ENCODE measurements around the gene XXYLT1.

Gene XXYLT1

GRCh38 chr3:195036574-195036973, 234.4 kb downstream of the XXYLT1 start:
- DNase-seq: no peak

- no peak for DNase-seq
Measured at GRCh38 chr3:195036203-195036505, 234.8 kb downstream of the XXYLT1 start.

GRCh38 chr3:195035345-195036202, 235.4 kb downstream of the XXYLT1 start:
- no peak for DNase-seq

- DNase-seq: no peak
Measured at GRCh38 chr3:195034541-195034940, 236.4 kb downstream of the XXYLT1 start.

DNA sequence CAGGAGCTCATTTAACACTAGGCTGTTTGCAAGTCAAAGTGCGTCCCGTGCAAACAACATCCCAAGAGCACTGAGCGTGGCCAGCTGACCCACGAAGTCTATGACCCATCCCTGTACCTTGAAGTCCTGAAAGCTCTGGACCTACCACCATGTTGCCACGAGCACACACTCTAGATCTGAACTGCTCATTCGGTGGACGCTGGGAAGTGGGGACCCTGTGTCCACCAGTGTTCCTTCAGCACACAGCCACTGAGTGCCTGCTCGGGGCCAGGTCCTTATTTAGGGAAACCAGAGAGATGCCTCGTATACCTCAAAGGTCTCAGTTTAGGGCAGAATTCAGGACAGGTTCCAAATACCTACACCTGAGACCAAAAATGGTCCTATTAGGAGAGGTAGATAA, 236.9 kb downstream of the XXYLT1 start:
- DNase-seq: no peak

- DNase-seq: no peak
Measured at GRCh38 chr3:195033531-195034091, 237.3 kb downstream of the XXYLT1 start.

DNA sequence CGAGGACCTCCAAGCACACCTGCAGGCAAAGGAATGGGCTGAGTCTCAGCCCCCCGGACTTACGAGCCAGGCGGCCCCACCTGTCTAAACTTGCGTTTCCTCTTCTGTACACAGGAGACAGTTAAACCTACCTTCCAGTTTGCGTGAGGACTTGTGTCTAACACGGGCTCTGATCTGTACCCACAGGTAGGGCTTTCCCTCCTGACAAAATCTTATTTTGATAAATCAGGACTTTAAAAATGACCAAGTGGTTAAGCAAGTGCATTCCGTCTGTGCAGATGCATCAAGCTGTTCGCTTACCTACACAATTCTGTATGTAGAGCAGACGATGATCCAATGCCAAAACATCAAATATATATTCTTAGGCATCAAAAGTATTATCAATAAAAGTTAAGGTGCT, 238.0 kb downstream of the XXYLT1 start:
- DNase-seq: no peak

DNA sequence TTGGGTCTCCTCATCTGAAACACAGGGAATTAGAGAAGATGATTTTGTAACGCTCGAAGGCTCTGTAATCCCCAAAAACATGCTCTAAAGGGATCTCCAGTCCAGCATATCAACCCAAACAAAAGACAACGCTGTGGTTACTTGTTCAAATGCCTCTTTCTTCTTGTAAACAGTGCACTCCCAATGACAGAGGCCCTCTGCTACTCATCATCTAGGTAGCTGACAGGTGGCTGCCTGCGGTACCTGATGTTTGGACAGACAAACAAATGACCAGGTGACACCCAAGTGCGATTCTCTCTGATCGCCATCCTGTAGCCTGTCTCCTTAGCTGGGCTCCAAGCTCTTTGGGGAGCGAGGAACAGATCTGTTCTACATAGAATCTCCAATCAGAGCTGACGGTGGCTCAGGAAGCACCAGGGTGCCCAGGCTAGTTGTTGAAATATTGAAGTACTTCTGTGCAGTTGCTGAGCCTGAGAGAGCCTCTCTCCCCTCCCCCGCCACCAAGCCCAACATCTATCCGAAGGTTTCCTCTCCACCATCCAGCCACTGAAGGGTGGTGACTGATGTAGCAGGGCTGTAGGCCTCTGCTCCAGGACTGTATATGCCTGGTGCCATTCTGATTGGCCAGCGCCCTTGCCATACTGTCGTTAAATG, 238.7 kb downstream of the XXYLT1 start:
- DNase-seq: no peak

DNA sequence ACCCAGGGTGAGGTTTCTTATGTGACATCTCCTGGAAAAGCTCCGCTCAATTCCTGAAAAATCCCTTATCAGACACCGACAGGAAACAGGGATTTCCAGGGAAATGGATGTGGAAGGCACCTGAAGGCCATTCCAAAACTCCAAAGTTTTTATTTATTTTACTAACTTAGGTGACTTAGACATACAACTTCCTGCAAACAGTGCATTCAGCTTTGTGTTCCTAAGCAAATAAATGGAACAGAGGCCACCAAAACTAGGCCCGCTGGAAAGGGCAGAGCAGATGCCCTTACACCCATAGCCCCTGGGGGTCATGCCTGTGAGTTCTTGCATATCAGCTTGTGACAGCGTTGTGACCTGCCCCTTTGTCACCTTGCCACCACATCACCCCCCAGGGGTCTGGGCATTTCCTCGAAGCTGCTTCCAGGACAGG, 239.4 kb downstream of the XXYLT1 start:
- DNase-seq: no peak

DNA sequence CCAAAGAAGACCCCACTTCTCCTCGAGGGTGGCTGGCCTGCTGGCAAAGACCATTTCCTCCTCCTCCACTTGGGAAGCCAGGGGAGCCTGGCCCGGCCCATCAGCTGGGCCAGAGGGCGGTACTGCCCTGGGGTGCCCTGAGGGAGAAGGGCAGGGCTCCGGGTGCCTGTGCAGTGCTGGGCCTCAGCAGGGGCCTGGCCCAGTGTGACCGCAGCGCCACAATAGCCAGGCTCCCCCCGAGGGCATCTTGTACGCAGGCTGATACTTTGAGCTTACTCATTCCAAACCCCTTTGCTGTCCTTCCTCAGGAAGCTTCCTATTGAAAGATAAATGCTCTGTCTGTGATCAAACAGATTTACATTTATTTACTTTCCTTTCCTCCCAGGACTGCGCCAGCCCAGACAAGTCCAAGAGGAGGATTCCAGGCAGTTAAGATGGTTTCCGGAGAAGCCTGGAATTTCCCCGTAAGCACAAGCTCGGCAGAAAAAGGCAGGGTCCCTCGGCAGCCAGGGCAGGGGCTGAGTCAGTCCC, 240.1 kb downstream of the XXYLT1 start:
- no peak for DNase-seq

DNA sequence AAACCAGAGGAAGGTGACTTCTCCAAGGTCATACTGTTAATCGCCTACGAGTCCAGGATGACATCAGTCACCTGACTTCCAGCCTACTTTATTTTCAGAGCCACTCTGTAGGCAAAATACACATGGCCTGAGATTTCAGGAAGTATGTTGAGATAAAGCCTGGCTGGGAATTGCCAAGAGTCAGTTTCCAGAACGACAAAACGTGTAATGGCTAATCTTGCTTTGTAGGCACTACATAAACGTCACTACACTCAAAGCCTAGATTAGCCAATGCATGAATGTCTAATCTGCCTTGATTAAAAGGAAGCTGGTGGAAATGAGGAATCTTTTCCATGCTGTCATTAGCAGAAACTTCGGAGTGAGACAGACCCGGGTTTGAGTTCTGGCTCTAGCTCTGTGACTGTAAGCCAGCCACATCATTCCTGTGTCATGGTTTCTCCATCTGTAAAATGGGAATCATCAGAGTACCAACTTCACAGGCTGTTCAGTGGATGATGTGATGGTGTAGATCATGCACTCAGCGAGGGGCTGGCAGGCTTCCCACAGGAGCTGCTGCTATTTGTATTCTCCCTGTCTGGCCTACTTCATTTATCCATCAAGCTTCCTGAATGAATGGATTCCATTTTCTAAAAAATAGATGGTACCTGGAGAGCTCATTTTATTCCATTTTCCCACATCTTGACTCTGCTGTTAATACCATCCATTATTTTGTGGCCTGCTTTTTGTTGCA, 241.9 kb downstream of the XXYLT1 start:
- no peak for DNase-seq

GRCh38 chr3:195025884-195026200, 245.1 kb downstream of the XXYLT1 start:
- DNase-seq: no peak

DNA sequence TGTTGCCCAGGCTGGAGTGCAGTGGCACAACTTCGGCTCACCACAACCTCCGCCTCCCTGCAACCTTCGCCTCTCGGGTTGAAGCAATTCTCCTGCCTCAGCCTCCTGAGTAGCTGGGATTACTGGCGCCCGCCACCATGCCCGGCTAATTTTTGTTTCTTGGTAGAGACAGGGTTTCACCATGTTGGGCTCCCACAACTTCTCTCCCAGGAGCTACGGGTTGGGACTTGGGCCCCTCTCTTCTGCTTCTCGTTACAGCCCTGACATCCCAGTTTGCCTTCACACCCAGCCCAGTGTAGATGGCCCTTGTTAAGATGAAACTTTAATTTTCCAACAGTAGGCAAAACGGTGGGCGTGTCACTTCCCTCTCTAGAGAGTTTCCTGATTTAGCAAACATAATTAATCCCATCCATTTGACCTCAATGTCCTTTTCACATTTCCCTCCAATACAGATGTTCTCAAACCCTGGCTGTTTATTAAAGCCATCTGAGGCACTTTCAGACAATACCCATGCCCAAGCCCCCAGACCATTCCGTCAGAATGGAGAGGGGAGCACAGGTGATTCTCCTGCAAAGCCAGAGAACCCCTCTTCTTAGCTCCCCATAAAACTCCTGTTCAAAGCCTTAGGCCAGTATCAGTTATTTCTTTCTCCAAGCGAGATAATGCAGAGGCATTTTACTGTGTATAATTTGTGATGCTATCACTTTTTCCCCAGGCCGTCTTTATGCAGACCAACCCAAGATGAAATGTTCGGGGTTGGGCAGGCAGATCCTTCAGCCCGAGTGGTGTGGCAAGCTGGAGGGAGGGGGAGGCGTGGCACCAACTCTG, 245.7 kb downstream of the XXYLT1 start:
- DNase-seq: no peak

- no peak for DNase-seq
Measured at GRCh38 chr3:195023989-195024388, 247.0 kb downstream of the XXYLT1 start.

DNA sequence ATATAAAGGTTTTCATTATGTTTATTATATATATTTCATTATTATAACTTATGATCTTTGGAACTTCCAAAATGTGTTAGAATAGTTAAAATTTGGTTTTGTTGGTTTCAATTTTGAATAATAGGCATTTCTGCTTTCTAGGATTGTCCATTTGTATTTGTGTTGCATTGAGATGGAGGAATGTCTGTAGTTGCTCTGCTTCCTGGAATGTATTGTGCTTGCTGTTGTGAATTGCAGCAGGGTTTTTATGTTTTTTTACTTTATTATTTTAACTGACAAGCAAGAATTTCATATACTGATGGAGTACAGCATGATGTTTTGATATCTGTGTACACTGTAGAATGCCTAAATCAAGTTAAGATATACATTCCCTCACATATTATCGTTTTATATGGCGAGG, 247.4 kb downstream of the XXYLT1 start:
- no peak for DNase-seq

DNA sequence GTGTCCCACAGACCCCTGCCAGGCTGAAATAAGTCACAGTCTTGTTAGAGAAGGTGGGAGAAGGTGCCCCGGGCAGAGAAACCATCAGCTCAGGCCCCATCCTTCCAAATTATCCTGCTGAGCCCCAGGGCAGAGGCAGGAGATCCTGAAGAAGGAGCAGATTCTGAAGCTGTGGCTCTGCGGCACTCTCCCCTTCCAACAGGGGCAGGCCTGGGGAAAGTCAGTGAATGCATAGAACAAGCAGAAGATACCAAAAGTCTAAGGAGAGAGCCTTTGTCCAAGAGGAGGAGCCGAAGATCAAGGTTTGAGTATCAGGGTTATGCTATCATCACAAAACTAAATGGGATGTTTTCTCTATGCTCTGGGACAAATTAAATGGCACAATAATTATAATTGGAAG, 249.3 kb downstream of the XXYLT1 start:
- no peak for DNase-seq

- DNase-seq: no peak
Measured at GRCh38 chr3:195020921-195021320, 250.0 kb downstream of the XXYLT1 start.

DNA sequence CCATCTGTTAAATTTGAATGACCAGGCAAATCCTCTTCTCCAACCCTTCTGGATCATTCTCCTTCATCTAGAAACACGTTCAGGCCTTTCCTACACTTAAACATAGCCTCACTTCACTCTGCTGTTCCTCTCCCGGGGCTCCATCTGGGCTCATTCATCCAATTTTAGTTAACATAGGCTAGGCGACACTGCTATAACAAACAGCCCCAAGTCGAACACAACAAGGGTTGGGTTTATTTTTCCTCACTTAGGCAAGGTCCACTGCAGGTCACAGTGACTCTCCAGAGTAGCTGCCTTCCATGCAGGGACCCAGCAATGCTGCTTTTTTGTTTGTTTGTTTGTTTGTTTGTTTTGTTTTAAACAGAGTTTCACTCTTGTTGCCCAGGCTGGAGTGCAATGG, 250.8 kb downstream of the XXYLT1 start:
- DNase-seq: no peak

GRCh38 chr3:195019335-195019734, 251.6 kb downstream of the XXYLT1 start:
- DNase-seq: no peak
